A673 (cell line): ENCODE results near the gene CEP192. TPM values are rescaled to one million over a fixed set of nuclear protein-coding genes. Genes with fewer than 3 reads are reported as not detected.
A peak's percentile ranks its signal among the peaks of the same experiment; 100 is the strongest.

Source experiments
- BruUV-seq: library from RNA; stranded (reverse); fragments of 400-500 nt; replicated peaks from 2 replicates; lab custom pipeline; 2021; lab: Mats Ljungman, UMichigan
- CTCF ChIA-PET: fragments of 300-600 bp; sonication (Branson Sonifier 250); formaldehyde crosslinking; loops from one replicate; lab custom pipeline; 2022; ENCODE audit warnings: antibody characterized with exemption; lab: Charles Lee
- POLR2A ChIA-PET: fragments of 300-600 bp; sonication (Branson Sonifier 250); formaldehyde crosslinking; loops from one replicate; lab custom pipeline; 2022; ENCODE audit warnings: antibody characterized with exemption; ENCODE audit not compliant: low non-redundant PET; lab: Charles Lee
- DNase-seq: peaks from one replicate; pipeline ENCODE4 v3.0.0-alpha.2; 2015; ENCODE audit warnings: low spot score
- H3K27ac ChIP-seq: fragments of 200-600 bp; sonication (generic); 2 replicates; pipeline ENCODE4 v1.5.1; 2016; ENCODE audit warnings: mixed run types, low read depth, mild to moderate bottlenecking, mixed read lengths, antibody characterized with exemption, low read length; ENCODE audit not compliant: poor library complexity, severe bottlenecking
- H3K27me3 ChIP-seq: fragments of 200-600 bp; sonication (generic); replicated peaks from 2 replicates; pipeline ENCODE4 v1.6.1; 2017; ENCODE audit warnings: mixed run types, low read depth, mild to moderate bottlenecking, mixed read lengths, antibody characterized with exemption, low read length; ENCODE audit not compliant: insufficient read depth, poor library complexity
- H3K36me3 ChIP-seq: fragments of 200-600 bp; sonication (generic); 2 replicates; pipeline ENCODE4 v1.6.1; 2016; ENCODE audit warnings: mixed run types, mild to moderate bottlenecking, mixed read lengths, antibody characterized with exemption, low read length; ENCODE audit not compliant: insufficient read depth, poor library complexity, severe bottlenecking
- H3K4me1 ChIP-seq: fragments of 200-600 bp; sonication (generic); 2 replicates; pipeline ENCODE4 v1.6.1; 2017; ENCODE audit warnings: mixed run types, mild to moderate bottlenecking, mixed read lengths, antibody characterized with exemption, low read length; ENCODE audit not compliant: insufficient read depth, poor library complexity, severe bottlenecking
- H3K4me3 ChIP-seq: fragments of 200-600 bp; sonication (generic); 2 replicates; pipeline ENCODE4 v1.5.1; 2016; ENCODE audit warnings: low read depth, mixed run types, mild to moderate bottlenecking, mixed read lengths, low read length; ENCODE audit not compliant: poor library complexity, severe bottlenecking
- H3K9me3 ChIP-seq: fragments of 200-600 bp; sonication (generic); 2 replicates; pipeline ENCODE4 v1.6.1; 2016; ENCODE audit warnings: mixed run types, low read depth, mild to moderate bottlenecking, mixed read lengths, antibody characterized with exemption, low read length; ENCODE audit not compliant: poor library complexity, severe bottlenecking
- EZH2 ChIP-seq: fragments of 200-600 bp; sonication (generic); IDR thresholded peaks from 2 replicates; pipeline ENCODE4 v1.6.1; 2017; ENCODE audit warnings: borderline replicate concordance, low read depth, mild to moderate bottlenecking, mixed read lengths, antibody characterized with exemption, low read length; ENCODE audit not compliant: poor library complexity, severe bottlenecking
- intact Hi-C: fragments of 100-400 bp; cut with micrococcal nuclease; formaldehyde crosslinking; loops from one replicate; pipeline ENCODE4 v1.10.0; 2022; ENCODE audit not compliant: unreplicated experiment
- total RNA-seq: library from RNA; stranded (reverse); gene quantifications from 2 replicates; pipeline ENCODE4 v1.2.3, GENCODE V29; 2021
- TF ChIP-seq, protein P1 (sequence below): fragments of 300-800, 200-600 bp; sonication (generic); conservative IDR thresholded peaks from 2 replicates; pipeline ENCODE4 v1.5.1; 2017; ENCODE audit warnings: low read depth, mild to moderate bottlenecking, antibody characterized with exemption, low read length, moderate library complexity, mixed read lengths

CEP192 gene
- total RNA-seq, 1 experiment from 2014 or later: 46.4 TPM

DNA sequence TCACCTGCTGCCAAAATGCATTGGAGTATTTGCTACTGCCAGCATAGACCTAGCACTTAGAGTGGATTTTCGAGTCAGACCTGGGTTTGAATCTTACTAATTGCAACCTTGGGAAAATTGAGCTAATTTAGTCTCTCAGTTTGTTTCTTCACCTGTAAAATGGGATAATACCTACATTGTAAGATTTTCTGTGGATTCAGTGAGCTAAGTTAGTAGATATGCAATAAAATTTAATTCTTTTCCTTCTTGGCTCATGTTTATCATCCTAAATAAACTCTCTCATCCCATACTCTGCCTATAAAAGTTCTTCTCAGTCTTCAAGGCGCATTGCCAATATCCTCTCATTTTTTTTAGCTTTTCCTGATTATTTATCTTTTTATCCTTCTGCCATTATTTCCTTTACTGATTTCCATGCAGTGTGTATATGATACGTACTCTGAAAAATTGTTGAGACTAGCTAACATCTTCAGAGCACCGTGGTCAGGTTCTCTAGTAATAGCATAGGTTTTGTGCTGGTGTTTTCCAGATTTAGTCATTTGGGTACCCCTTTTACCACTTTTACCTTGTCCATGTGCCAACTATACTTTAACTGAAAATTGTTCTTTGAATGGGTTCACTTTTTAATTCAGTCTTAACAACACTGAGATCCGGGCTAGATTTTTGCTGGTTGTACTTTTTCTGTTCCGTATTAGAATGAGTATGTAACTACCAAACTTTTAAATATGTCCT, 7.3 kb downstream of the CEP192 start:
- DNase-seq: no peak
- H3K4me1 ChIP-seq: peaks cover 1% of the 10 kb centered on the region
- TF ChIP-seq, protein P1, sequence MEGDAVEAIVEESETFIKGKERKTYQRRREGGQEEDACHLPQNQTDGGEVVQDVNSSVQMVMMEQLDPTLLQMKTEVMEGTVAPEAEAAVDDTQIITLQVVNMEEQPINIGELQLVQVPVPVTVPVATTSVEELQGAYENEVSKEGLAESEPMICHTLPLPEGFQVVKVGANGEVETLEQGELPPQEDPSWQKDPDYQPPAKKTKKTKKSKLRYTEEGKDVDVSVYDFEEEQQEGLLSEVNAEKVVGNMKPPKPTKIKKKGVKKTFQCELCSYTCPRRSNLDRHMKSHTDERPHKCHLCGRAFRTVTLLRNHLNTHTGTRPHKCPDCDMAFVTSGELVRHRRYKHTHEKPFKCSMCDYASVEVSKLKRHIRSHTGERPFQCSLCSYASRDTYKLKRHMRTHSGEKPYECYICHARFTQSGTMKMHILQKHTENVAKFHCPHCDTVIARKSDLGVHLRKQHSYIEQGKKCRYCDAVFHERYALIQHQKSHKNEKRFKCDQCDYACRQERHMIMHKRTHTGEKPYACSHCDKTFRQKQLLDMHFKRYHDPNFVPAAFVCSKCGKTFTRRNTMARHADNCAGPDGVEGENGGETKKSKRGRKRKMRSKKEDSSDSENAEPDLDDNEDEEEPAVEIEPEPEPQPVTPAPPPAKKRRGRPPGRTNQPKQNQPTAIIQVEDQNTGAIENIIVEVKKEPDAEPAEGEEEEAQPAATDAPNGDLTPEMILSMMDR: no peak
- no peak for TF ChIP-seq EZH2
- H3K27ac ChIP-seq: no peak overlapping the region
- H3K4me3 ChIP-seq: no peak overlapping the region
- ChIA-PET CTCF (no interaction called here), POLR2A (no interaction called here)
- BruUV-seq: no TSS peak
- no peaks in the 10 kb centered on the region for H3K27me3 ChIP-seq
- intact Hi-C loops: no loop called here
- H3K36me3 ChIP-seq: peaks cover 16% of the 10 kb centered on the region
- H3K9me3 ChIP-seq: no peaks in the 10 kb centered on the region

- POLR2A ChIA-PET: no interaction called here
- Histone ChIP-seq H3K27ac (no peak overlapping the region), H3K36me3 (peaks cover 21% of the 10 kb centered on the region), H3K9me3 (no peaks in the 10 kb centered on the region), H3K4me3 (no peak overlapping the region), H3K27me3 (no peaks in the 10 kb centered on the region), H3K4me1 (no peaks in the 10 kb centered on the region)
- intact Hi-C loops: loop anchor here (1.0 to 10.0 kb wide), 2 partner anchors 156 to 631 kb away; no protein-coding TSS in a partner anchor
- TF ChIP-seq, protein P1: peak; percentile 62
- no peak for TF ChIP-seq EZH2
- no TSS peak for BruUV-seq
- peak; percentile 54 for DNase-seq
- CTCF ChIA-PET: interaction anchor here (0.5 to 0.7 kb wide), 2 partner anchors 21 to 152 kb away, joined by 3 to 4 read pairs; no protein-coding TSS in a partner anchor
These were observed 12.3 kb downstream of the CEP192 start for GRCh38 chr18:13003466-13003896.

GRCh38 chr18:13004396-13004795, 13.2 kb downstream of the CEP192 start:
- ChIA-PET POLR2A (no interaction called here), CTCF (interaction anchor here (0.5 kb wide), 1 partner anchor 151 kb away, joined by 3 read pairs; no protein-coding TSS in a partner anchor)
- Histone ChIP-seq H3K9me3 (no peaks in the 10 kb centered on the region), H3K36me3 (peaks cover 30% of the 10 kb centered on the region), H3K27me3 (no peaks in the 10 kb centered on the region), H3K4me1 (no peaks in the 10 kb centered on the region), H3K4me3 (no peak overlapping the region), H3K27ac (no peak overlapping the region)
- intact Hi-C loops: loop anchor here (10.0 kb wide), 1 partner anchor 630 kb away; no protein-coding TSS in a partner anchor
- no TSS peak for BruUV-seq
- no peak for TF ChIP-seq EZH2
- TF ChIP-seq, protein P1: no peak
- DNase-seq: no peak
